Stimulated activated CD8-positive, alpha-beta memory T cell treated with anti-CD3 and anti-CD28 coated beads, Interleukin-15, amount 100 ng/mL, for 48 hours (primary cell): Measurements from ENCODE around the gene PERM1.
"Not testable (repeated sequence)": the region's sequence is repeated elsewhere in the genome, so short reads cannot be mapped to it uniquely, and the experiment has no call there.

Experiments
- DNase-seq, 2 donors: peaks; one replicate each; pipeline ENCODE4 v3.0.0-alpha.2; 2020; ENCODE audit warnings: low read depth in 2 of 2

Gene PERM1

GRCh38 chr1:978835-979743 lies 2.8 kb downstream of the PERM1 start:
- DNase-seq: no peak

GRCh38 chr1:978069-978834 lies 3.6 kb downstream of the PERM1 start:
- DNase-seq: no peak

- not testable (repeated sequence) for DNase-seq
Measured at GRCh38 chr1:976791-977190, 5.1 kb downstream of the PERM1 start.

GRCh38 chr1:975896-976683 lies 5.8 kb downstream of the PERM1 start:
- DNase-seq: peak; percentile 47

GRCh38 chr1:975365-975764 lies 6.5 kb downstream of the PERM1 start:
- DNase-seq: no peak

- no peak for DNase-seq
Measured at GRCh38 chr1:974687-975328, 7.1 kb downstream of the PERM1 start.

GRCh38 chr1:974293-974640 lies 7.6 kb downstream of the PERM1 start:
- DNase-seq: no peak

GRCh38 chr1:973459-974292 lies 8.2 kb downstream of the PERM1 start:
- DNase-seq: no peak

GRCh38 chr1:972726-973458 lies 9.0 kb downstream of the PERM1 start:
- no peak for DNase-seq

GRCh38 chr1:971751-972506 lies 10.0 kb downstream of the PERM1 start:
- no peak for DNase-seq

GRCh38 chr1:970973-971730 lies 10.7 kb downstream of the PERM1 start:
- no peak for DNase-seq

- DNase-seq: no peak
Measured at GRCh38 chr1:970242-970972, 11.5 kb downstream of the PERM1 start.

- DNase-seq: no peak
Measured at GRCh38 chr1:969260-969855, 12.5 kb downstream of the PERM1 start.

GRCh38 chr1:967466-968343 lies 14.2 kb downstream of the PERM1 start:
- DNase-seq: no peak

- peak; percentile 78 to 79 for DNase-seq
Measured at GRCh38 chr1:966704-967300, 15.1 kb downstream of the PERM1 start.

- peak in 1 of 2 donors; percentile 43 for DNase-seq
Measured at GRCh38 chr1:966135-966703, 15.7 kb downstream of the PERM1 start, which contains the start of gene PLEKHN1. TSS of gene PLEKHN1 (plus strand) at chr1:966482. CDS start at chr1:966532, 50 bp downstream.
